PFSK-1 (cell line): ENCODE data around the gene TCP11.

Source experiments
- FOXP2 ChIP-seq: optimal IDR thresholded peaks from 2 replicates; pipeline ENCODE3; 2011; ENCODE audit warnings: borderline replicate concordance, control low read depth, inconsistent platforms; ENCODE audit not compliant: insufficient read depth; ENCODE audit errors: extremely low read length, extremely low read depth
- POLR2AphosphoS5 ChIP-seq: IDR thresholded peaks from 2 replicates; pipeline ENCODE4 v1.6.1; 2012; ENCODE audit warnings: low read depth, mild to moderate bottlenecking, control low read depth, low read length, moderate library complexity
- REST ChIP-seq, 2 experiments: IDR thresholded peaks; 2 replicates each; pipeline versions ENCODE4 v1.6.1 to v1.8.0; 2011 to 2012; ENCODE audit warnings: low read depth in 2 of 2, low read length in 2 of 2, control low read depth in 1 of 2, inconsistent platforms in 1 of 2, mild to moderate bottlenecking in 1 of 2, moderate library complexity in 1 of 2; ENCODE audit not compliant: insufficient read depth in 1 of 2
- SIN3A ChIP-seq: IDR thresholded peaks from 2 replicates; pipeline ENCODE4 v1.6.1; 2012; ENCODE audit warnings: mild to moderate bottlenecking, low read length, moderate library complexity, borderline replicate concordance; ENCODE audit not compliant: insufficient read depth
- TAF1 ChIP-seq: IDR thresholded peaks from 2 replicates; pipeline ENCODE4 v1.6.1; 2012; ENCODE audit warnings: low read length, control low read depth, borderline replicate concordance; ENCODE audit not compliant: insufficient read depth

DNA sequence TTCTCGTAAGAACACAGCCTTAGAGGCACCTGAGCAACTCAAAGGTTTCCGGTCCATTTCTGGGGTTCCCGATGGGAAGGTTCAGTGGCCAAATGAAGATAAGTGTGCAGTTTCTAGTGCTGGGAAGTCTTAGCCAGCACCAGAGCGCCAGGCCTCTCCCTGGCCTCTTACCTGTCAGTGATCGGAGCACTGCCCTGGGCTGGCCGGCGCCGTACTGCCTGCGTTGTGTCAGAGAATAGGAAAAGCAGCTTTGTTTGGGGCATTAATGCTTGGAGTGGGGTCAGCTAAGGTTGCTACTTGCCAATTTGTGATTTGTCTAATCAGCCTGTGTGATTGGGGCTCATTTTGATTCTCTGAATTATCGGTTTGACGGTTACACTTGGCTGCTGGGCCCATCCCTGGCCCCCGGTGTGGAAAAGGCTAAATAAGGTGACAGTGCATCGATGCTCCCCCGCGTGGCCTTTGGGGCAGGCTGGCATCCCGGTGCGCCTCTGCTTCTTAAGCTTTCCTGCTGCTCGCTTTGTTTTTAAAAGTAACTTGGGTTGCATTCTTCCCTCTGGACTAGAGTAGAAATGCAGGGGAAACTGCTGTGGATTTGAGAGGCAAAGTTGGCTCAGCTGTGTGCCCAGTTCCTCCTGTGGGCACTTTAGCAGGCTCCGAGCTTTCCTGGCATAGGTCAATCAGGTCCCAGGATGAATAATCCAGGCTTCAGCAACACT, 51.8 kb downstream of the TCP11 start:
- TF ChIP-seq SIN3A (no peak), POLR2AphosphoS5 (no peak), REST (IDR thresholded peaks at IDR 0.05; ENCODE audit: insufficient read depth in 1 of 2, low read depth in 2 of 2, low read length in 2 of 2) (no peak), TAF1 (no peak), FOXP2 (no peak)
